Ascending aorta (tissue), 2 donors: ENCODE data around the gene BMP2K. TPM values are rescaled to one million over a fixed set of nuclear protein-coding genes. Genes with fewer than 3 reads are reported as not detected.

Experiments
- DNase-seq, 2 donors: peaks; one replicate each; pipeline ENCODE4 v3.0.0-alpha.2; 2019; ENCODE audit warnings: low spot score in 2 of 2
- H3K27ac ChIP-seq, 2 donors: fragments of 200-600 bp; sonication (generic); one replicate each; pipeline ENCODE4 v1.5.1; 2016 to 2017; ENCODE audit warnings: mild to moderate bottlenecking in 1 of 2
- H3K27me3 ChIP-seq: fragments of 200-600 bp; sonication (generic); one replicate; pipeline ENCODE4 v1.5.1; 2017
- H3K36me3 ChIP-seq, 2 donors: fragments of 200-600 bp; sonication (generic); one replicate each; pipeline ENCODE4 v1.5.1; 2016
- H3K4me1 ChIP-seq, 2 donors: fragments of 200-600 bp; sonication (generic); one replicate each; pipeline ENCODE4 v1.5.1; 2016 to 2017; ENCODE audit warnings: mild to moderate bottlenecking in 1 of 2
- H3K4me3 ChIP-seq, 2 donors: fragments of 200-600 bp; sonication (generic); one replicate each; pipeline ENCODE4 v1.5.1; 2016 to 2017; ENCODE audit warnings: mild to moderate bottlenecking in 1 of 2
- H3K9me3 ChIP-seq, 2 donors: fragments of 200-600 bp; sonication (generic); one replicate each; pipeline ENCODE4 v1.5.1; 2016
- intact Hi-C: fragments of 100-400 bp; cut with DNase I; formaldehyde crosslinking; loops from one replicate; pipeline ENCODE4 v1.15.1; 2023
- total RNA-seq: library from RNA; depleted of rRNA; stranded (reverse); fragments of >200 nt; gene quantifications from one replicate; pipeline ENCODE4 v1.1.0, GENCODE V29; 2016
- TF ChIP-seq, protein P1 (sequence below), 3 experiments: fragments of 200-600 bp in 2 of 3; fragments of 450-650 bp in 1 of 3; sonication (generic) in 2 of 3; IDR thresholded peaks; one replicate each; pipeline ENCODE4 v1.5.1; 2016 to 2019; ENCODE audit warnings: antibody characterized with exemption in 3 of 3, mild to moderate bottlenecking in 1 of 3, moderate library complexity in 1 of 3

The BMP2K gene
- total RNA-seq, 1 donor from 2014 or later = 16.6 TPM

DNA sequence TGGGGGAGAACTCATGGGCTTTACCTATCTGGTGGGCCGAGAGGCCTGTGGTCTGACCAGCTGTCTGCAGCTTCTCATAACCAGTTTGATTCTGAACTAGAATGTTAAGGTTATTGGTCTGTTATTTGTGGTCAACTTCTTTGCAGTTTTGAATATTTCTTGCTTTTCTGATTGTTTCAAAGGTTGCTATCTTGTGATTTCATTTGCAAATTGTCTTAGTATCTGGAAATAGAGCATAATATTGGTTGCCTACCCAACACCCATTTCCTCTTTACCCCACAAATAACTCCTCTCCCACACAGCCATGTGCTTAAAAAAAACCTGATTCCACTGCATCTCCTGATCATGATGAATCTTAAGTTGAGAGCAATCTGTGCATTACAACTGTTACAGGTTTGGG, 39.1 kb upstream of the BMP2K start:
- H3K9me3 ChIP-seq = no peaks in the 10 kb centered on the region
- intact Hi-C loops = no loop called here
- no peaks in the 10 kb centered on the region for H3K36me3 ChIP-seq
- TF ChIP-seq, protein P1, sequence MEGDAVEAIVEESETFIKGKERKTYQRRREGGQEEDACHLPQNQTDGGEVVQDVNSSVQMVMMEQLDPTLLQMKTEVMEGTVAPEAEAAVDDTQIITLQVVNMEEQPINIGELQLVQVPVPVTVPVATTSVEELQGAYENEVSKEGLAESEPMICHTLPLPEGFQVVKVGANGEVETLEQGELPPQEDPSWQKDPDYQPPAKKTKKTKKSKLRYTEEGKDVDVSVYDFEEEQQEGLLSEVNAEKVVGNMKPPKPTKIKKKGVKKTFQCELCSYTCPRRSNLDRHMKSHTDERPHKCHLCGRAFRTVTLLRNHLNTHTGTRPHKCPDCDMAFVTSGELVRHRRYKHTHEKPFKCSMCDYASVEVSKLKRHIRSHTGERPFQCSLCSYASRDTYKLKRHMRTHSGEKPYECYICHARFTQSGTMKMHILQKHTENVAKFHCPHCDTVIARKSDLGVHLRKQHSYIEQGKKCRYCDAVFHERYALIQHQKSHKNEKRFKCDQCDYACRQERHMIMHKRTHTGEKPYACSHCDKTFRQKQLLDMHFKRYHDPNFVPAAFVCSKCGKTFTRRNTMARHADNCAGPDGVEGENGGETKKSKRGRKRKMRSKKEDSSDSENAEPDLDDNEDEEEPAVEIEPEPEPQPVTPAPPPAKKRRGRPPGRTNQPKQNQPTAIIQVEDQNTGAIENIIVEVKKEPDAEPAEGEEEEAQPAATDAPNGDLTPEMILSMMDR (IDR thresholded peaks at IDR 0.05) = no peak
- H3K27ac ChIP-seq = no peak overlapping the region
- no peak for DNase-seq
- no peak overlapping the region for H3K4me3 ChIP-seq
- no peaks in the 10 kb centered on the region for H3K27me3 ChIP-seq
- no peaks in the 10 kb centered on the region for H3K4me1 ChIP-seq

DNA sequence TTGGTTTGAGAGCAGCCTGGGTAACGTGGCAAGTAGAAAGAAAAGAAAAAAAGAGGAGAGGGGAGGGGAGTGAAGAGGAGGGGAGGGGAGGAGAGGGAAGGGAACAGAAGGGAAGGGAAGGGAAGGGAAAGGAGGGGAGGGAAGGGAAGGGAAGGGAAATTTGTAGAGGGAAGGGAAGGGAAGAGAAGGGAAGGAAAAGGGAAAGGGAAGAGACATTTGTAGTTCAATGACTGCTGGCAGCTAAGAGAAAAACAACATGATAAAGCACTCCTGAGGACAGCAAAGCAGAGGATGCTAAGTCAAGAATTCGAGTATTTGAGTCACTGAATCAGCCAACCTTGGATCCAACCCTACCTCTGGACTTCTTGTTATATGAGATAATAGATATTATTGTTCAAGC, 38.2 kb upstream of the BMP2K start:
- Histone ChIP-seq H3K4me1 (no peaks in the 10 kb centered on the region), H3K9me3 (no peaks in the 10 kb centered on the region), H3K36me3 (no peaks in the 10 kb centered on the region), H3K27me3 (no peaks in the 10 kb centered on the region), H3K4me3 (no peak overlapping the region), H3K27ac (no peak overlapping the region)
- DNase-seq = no peak
- intact Hi-C loops = no loop called here
- TF ChIP-seq, protein P1 (IDR thresholded peaks at IDR 0.05) = no peak

DNA sequence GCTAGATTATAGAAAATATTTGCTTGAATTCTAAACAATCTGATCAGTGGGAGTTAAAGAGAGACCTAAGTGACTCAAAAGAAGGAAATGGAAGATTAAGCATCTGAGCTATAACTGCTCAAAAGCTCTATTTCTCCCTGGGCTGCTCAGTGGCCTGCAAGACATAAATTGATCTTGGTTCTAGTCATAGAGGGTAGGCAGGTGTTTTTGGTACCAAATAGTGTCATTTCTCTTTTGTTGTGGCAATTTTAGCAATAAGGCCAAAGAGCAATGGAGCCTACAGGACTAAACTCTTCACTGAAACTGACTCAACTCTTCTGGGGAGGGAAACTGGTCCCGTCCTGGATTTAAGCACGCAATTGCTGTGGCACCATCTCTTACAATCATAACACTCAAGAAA, 33.9 kb upstream of the BMP2K start:
- H3K4me1 ChIP-seq = no peaks in the 10 kb centered on the region
- H3K27ac ChIP-seq = no peak overlapping the region
- TF ChIP-seq, protein P1 (IDR thresholded peaks at IDR 0.05) = no peak
- H3K9me3 ChIP-seq = no peaks in the 10 kb centered on the region
- intact Hi-C loops = no loop called here
- H3K27me3 ChIP-seq = no peaks in the 10 kb centered on the region
- H3K36me3 ChIP-seq = no peaks in the 10 kb centered on the region
- no peak for DNase-seq
- H3K4me3 ChIP-seq = no peak overlapping the region

DNA sequence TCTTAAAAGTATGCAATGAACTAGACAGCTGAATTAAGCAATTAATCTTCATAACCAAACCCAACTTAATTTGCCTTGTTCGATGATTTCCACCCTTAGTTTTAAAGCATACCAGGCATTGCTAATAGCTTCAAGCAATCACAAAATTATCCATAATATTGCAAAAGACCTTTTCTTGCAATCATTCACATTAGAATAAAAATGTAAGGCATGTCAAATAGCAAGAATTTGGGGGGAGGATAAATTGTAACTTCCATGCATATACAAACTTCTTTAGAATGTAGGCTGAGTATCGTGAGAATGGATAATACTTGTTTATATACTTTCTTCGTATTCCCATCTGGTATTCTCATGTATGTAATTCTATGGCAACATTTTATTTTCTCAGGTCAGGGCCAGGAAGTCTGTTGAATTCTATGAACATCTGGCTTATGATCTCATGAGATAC, 28.7 kb upstream of the BMP2K start:
- no peak overlapping the region for H3K4me3 ChIP-seq
- no peaks in the 10 kb centered on the region for H3K27me3 ChIP-seq
- no peak overlapping the region for H3K27ac ChIP-seq
- peaks cover 0 to 3% of the 10 kb centered on the region in 2 donors for H3K4me1 ChIP-seq
- no peaks in the 10 kb centered on the region for H3K36me3 ChIP-seq
- intact Hi-C loops = no loop called here
- DNase-seq = no peak
- TF ChIP-seq, protein P1 (IDR thresholded peaks at IDR 0.05) = no peak
- H3K9me3 ChIP-seq = no peaks in the 10 kb centered on the region

DNA sequence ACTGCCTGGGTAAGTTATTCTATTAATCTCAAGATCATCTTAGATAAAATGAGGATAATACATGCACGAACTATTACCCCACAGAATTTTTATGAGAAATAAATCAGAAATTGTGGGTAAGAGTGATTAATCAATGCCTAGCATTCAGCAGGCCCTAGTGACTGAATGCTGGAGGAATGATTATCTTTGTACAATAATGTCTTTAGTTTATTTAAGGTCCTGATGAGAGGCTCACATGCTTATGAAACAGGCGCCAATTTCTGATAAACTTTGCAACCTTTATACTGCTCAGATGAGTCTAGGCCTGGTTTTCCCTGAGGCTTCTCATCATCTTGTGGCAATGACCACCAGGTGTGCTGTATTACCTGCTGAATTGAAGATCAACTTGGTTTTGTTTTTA, 27.8 kb upstream of the BMP2K start:
- H3K4me3 ChIP-seq = no peak overlapping the region
- TF ChIP-seq, protein P1 (IDR thresholded peaks at IDR 0.05) = no peak
- no peaks in the 10 kb centered on the region for H3K9me3 ChIP-seq
- DNase-seq = no peak
- peaks cover 0 to 3% of the 10 kb centered on the region in 2 donors for H3K4me1 ChIP-seq
- intact Hi-C loops = no loop called here
- H3K36me3 ChIP-seq = no peaks in the 10 kb centered on the region
- no peak overlapping the region for H3K27ac ChIP-seq
- no peaks in the 10 kb centered on the region for H3K27me3 ChIP-seq
